ENCODE results near the gene IKZF3.
"Not testable (repeated sequence)": the region's sequence is repeated elsewhere in the genome, so short reads cannot be mapped to it uniquely, and the experiment has no call there.

The IKZF3 gene

DNA sequence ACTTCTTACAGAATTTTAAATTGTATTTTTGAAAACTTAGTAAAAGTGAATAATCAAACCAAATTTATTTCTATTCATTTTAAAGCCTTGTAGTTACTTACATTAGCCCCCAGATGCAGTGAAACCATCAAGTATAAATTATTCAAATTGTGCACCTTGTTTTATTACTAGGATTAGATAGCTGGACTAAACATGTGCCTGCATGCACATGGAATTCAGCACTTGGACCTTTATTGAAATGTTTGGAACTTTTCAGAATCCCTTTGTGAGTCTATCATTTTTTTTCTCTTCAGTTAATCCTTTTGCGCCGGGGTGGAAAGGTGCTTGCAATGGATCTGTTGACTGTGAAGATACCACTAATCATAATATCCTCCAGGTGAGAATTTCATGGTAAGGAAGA, 8.6 kb upstream of the IKZF3 start:
- DNase-seq (ENCODE audit: insufficient read length) (no peak), FAIRE-seq (peak; percentile 9)
- TF ChIP-seq TAF1 (IDR thresholded peaks at IDR 0.05; ENCODE audit: borderline replicate concordance, low read depth, low read length) (no peak), POLR2AphosphoS5 (IDR thresholded peaks at IDR 0.05; ENCODE audit: low read depth, low read length) (no peak), POLR2A (IDR thresholded peaks at IDR 0.05; ENCODE audit: low read depth, low read length) (no peak)

DNA sequence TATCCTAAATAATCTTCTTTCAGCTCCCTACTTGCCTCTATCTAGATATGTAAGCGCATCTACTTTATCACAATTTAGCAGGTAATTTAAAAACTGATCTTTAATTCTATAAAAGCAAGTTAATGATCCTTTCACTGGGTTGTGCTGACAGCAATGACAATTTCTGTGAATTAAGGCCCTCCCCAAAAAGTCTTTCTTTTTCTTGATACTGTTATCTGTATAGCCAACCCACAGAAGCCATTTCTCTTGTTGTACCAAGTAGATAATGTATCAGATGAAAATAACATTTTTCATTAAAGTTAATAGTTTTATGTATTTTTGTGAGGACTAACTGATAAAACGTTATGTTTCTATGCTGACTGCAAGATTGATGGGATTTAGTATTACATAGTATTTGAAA, 7.7 kb upstream of the IKZF3 start:
- FAIRE-seq, result peak; percentile 57
- DNase-seq (ENCODE audit: insufficient read length), result no peak
- TF ChIP-seq POLR2A (IDR thresholded peaks at IDR 0.05; ENCODE audit: low read depth, low read length) (no peak), POLR2AphosphoS5 (IDR thresholded peaks at IDR 0.05; ENCODE audit: low read depth, low read length) (no peak), TAF1 (IDR thresholded peaks at IDR 0.05; ENCODE audit: borderline replicate concordance, low read depth, low read length) (no peak)

DNA sequence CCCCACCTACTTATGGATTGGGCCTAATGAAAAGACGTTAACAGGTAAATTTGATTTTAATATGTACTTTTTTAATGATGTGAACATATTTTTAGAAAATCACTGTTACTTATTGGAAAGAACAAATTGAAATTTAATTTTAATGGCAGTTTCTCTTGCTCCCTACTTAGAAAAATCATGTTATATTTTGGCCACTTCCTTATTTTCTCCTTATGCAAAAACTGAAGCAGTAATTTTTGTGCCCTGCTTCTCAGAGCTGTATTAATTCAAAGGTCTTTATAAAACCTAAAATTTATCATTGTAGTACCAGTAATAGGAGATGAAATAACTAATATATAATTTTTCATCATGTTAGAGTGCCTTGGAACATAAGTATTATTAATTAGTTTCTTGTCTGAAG, 6.7 kb upstream of the IKZF3 start:
- DNase-seq (ENCODE audit: insufficient read length), result no peak
- TF ChIP-seq TAF1 (IDR thresholded peaks at IDR 0.05; ENCODE audit: borderline replicate concordance, low read depth, low read length) (no peak), POLR2A (IDR thresholded peaks at IDR 0.05; ENCODE audit: low read depth, low read length) (no peak)
- no peak for FAIRE-seq

GRCh38 chr17:39868554-39868942, 4.4 kb upstream of the IKZF3 start:
- no peak for FAIRE-seq
- no peak for DNase-seq (ENCODE audit: insufficient read length)
- TF ChIP-seq TAF1 (IDR thresholded peaks at IDR 0.05; ENCODE audit: borderline replicate concordance, low read depth, low read length) (no peak), POLR2A (IDR thresholded peaks at IDR 0.05; ENCODE audit: low read depth, low read length) (no peak), POLR2AphosphoS5 (IDR thresholded peaks at IDR 0.05; ENCODE audit: low read depth, low read length) (no peak)

GRCh38 chr17:39867880-39868553, 3.9 kb upstream of the IKZF3 start, which contains the start of gene ZPBP2:
ZPBP2 (plus strand) TSS chr17:39868202; CDS start chr17:39868355, 153 bp downstream.
- DNase-seq (ENCODE audit: insufficient read length), result peak; percentile 24
- no peak for FAIRE-seq
- TF ChIP-seq POLR2AphosphoS5 (IDR thresholded peaks at IDR 0.05; ENCODE audit: low read depth, low read length) (peak; percentile 26; the same call in 1 of the 2 replicates), POLR2A (IDR thresholded peaks at IDR 0.05; ENCODE audit: low read depth, low read length) (no peak; the same call in 1 of the 2 replicates), TAF1 (IDR thresholded peaks at IDR 0.05; ENCODE audit: borderline replicate concordance, low read depth, low read length) (peak; percentile 77)

DNA sequence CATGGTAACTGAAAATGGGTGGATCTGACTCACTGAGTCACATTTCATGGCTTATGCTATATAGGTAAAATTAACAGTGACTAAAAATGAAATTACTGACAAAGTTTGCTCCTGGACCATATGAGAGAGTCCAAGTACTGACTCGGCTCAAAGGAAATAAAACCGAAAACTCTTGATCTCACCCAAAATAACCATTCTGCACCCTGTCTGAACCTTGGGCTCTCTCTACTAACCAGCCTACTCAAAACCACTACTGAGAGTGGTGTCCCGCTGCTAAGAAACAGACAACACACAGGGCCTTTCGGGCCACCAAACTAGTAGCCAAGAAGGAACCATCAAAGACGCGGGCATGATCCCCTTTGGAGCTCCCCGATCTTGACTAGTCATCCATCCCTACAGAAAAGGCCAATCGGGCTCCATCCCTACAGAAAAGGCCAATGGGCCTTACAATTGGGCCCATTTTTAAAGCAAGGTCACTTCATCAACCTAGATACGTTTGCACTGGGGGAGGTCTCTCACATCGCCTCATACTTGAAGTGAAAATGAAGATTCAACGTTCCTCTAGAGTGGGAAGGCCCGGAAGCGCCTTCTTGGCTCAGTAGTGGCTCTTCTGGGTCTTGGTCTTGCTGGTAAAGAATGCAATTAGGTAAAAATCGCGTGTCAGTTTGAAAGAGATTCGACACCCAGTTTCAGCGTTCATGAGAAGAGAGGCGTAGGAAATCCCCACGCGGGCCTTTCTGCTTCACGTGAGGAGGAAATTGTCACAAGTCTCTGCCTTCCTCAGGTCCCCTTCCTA, 3.2 kb upstream of the IKZF3 start:
- peak; percentile 99 for FAIRE-seq
- TF ChIP-seq POLR2A (IDR thresholded peaks at IDR 0.05; ENCODE audit: low read depth, low read length) (peak; percentile 49; the same call in 1 of the 2 replicates), POLR2AphosphoS5 (IDR thresholded peaks at IDR 0.05; ENCODE audit: low read depth, low read length) (peak; percentile 68), TAF1 (IDR thresholded peaks at IDR 0.05; ENCODE audit: borderline replicate concordance, low read depth, low read length) (no peak)
- peak; percentile 30 for DNase-seq (ENCODE audit: insufficient read length)

DNA sequence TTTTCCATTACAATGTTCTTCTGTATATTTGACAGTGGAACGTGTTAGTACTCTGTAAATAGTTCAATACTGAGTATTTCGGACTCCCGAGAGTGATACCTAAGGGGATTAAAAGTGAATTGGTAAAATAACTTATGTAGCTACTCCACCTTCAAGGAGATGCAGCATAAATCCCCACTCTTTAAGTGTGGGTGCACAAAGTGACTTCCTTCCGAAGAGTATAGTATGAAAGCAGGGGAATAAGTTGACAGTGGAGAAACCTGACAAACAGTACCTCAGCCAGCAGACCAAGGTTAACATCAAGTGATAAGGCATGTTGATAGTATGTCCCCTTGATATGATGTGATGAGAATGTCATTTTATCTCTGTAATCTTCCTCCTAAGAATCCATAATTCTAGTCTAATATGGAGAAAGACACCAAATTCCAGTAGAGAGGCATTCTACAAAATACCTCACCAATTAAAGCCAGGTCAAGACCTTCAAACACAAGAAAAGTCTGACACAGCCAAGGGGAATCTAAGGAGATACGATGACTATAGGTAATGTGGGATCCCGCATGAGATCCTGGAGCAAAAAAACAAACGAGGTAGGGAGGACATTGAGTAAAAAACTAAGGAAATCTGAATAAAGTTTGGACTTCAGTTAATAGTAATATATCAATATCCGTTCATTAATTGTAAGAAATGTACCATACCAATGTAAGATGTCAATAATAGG, 2.1 kb upstream of the IKZF3 start:
- FAIRE-seq, result peak; percentile 92
- DNase-seq (ENCODE audit: insufficient read length), result no peak
- TF ChIP-seq POLR2AphosphoS5 (IDR thresholded peaks at IDR 0.05; ENCODE audit: low read depth, low read length) (no peak), TAF1 (IDR thresholded peaks at IDR 0.05; ENCODE audit: borderline replicate concordance, low read depth, low read length) (no peak), POLR2A (IDR thresholded peaks at IDR 0.05; ENCODE audit: low read depth, low read length) (no peak)

DNA sequence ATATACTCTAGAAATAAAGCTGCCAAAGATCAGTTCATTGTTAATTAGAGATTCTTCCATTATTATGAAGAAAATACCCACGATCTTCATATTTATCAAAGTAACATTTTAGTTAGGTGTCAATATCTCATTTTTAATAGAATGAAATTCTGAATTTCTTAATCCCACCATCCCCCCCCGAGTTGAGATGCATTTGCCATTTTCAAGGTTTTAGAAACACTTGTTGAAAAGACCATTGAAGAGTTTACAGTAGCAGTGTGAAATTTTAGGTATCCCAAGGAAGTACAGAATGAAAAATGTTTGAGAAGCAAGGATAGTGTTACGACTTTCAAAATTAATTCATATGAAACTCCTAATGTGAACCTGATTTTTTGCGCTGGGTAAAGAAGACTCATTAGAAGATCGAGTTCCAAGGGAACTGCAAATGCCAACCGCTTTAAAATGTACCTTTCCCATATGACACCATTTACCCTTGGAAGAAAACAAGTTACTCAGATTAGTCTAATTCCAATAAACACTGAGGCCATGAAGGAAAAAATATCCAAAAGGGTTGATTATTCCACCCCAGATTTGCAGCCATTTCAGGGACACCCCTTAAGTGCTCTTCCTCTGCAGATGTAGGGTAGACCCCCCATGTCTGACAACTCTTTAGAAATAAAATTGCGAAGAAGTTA, 731 bp downstream of the IKZF3 start:
- TF ChIP-seq TAF1 (IDR thresholded peaks at IDR 0.05; ENCODE audit: borderline replicate concordance, low read depth, low read length) (no peak), POLR2A (IDR thresholded peaks at IDR 0.05; ENCODE audit: low read depth, low read length) (no peak), POLR2AphosphoS5 (IDR thresholded peaks at IDR 0.05; ENCODE audit: low read depth, low read length) (no peak)
- FAIRE-seq, result no peak

DNA sequence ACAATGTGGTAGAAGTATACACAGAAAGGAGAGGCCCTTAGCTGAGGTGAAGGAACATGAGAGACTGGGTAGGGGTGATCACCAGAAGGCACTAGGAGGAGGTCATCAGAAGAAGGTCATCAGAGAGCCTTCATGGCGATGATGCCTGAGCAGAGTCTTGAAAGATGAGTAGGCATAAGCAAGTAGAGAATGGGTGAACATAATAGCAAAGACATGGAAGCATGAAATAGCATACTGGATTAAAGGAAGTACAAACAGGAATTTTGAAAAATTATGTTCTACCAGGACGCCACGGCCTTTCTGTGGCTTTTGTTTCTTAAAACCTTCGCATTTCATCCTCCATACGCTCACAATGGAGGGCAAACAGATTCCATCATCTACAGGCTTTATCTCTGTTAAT, 2.9 kb downstream of the IKZF3 start:
- FAIRE-seq (peak; percentile 78), DNase-seq (ENCODE audit: insufficient read length) (no peak)
- TF ChIP-seq POLR2A (IDR thresholded peaks at IDR 0.05; ENCODE audit: low read depth, low read length), result no peak
- TF ChIP-seq TAF1 (IDR thresholded peaks at IDR 0.05; ENCODE audit: borderline replicate concordance, low read depth, low read length), result no peak
- TF ChIP-seq POLR2AphosphoS5 (IDR thresholded peaks at IDR 0.05; ENCODE audit: low read depth, low read length), result no peak

More for the DNA sequence above, 731 bp downstream of the IKZF3 start:
- DNase-seq (ENCODE audit: insufficient read length), result no peak

GRCh38 chr17:39855911-39856649, 8.0 kb downstream of the IKZF3 start:
- DNase-seq (ENCODE audit: insufficient read length); FAIRE-seq: not testable (repeated sequence)
